A673 (cell line): ENCODE results near the gene PASK. TPM values are rescaled to one million over a fixed set of nuclear protein-coding genes. Genes with fewer than 3 reads are reported as not detected.

Experiments
- BruUV-seq: library from RNA; stranded (reverse); fragments of 400-500 nt; replicated peaks from 2 replicates; lab custom pipeline; 2021; lab: Mats Ljungman, UMichigan
- CTCF ChIA-PET: fragments of 300-600 bp; sonication (Branson Sonifier 250); formaldehyde crosslinking; loops from one replicate; lab custom pipeline; 2022; ENCODE audit warnings: antibody characterized with exemption; lab: Charles Lee
- POLR2A ChIA-PET: fragments of 300-600 bp; sonication (Branson Sonifier 250); formaldehyde crosslinking; loops from one replicate; lab custom pipeline; 2022; ENCODE audit warnings: antibody characterized with exemption; ENCODE audit not compliant: low non-redundant PET; lab: Charles Lee
- DNase-seq: peaks from one replicate; pipeline ENCODE4 v3.0.0-alpha.2; 2015; ENCODE audit warnings: low spot score
- H3K27ac ChIP-seq: fragments of 200-600 bp; sonication (generic); 2 replicates; pipeline ENCODE4 v1.5.1; 2016; ENCODE audit warnings: mixed run types, low read depth, mild to moderate bottlenecking, mixed read lengths, antibody characterized with exemption, low read length; ENCODE audit not compliant: poor library complexity, severe bottlenecking
- H3K27me3 ChIP-seq: fragments of 200-600 bp; sonication (generic); replicated peaks from 2 replicates; pipeline ENCODE4 v1.6.1; 2017; ENCODE audit warnings: mixed run types, low read depth, mild to moderate bottlenecking, mixed read lengths, antibody characterized with exemption, low read length; ENCODE audit not compliant: insufficient read depth, poor library complexity
- H3K36me3 ChIP-seq: fragments of 200-600 bp; sonication (generic); 2 replicates; pipeline ENCODE4 v1.6.1; 2016; ENCODE audit warnings: mixed run types, mild to moderate bottlenecking, mixed read lengths, antibody characterized with exemption, low read length; ENCODE audit not compliant: insufficient read depth, poor library complexity, severe bottlenecking
- H3K4me1 ChIP-seq: fragments of 200-600 bp; sonication (generic); 2 replicates; pipeline ENCODE4 v1.6.1; 2017; ENCODE audit warnings: mixed run types, mild to moderate bottlenecking, mixed read lengths, antibody characterized with exemption, low read length; ENCODE audit not compliant: insufficient read depth, poor library complexity, severe bottlenecking
- H3K4me3 ChIP-seq: fragments of 200-600 bp; sonication (generic); 2 replicates; pipeline ENCODE4 v1.5.1; 2016; ENCODE audit warnings: low read depth, mixed run types, mild to moderate bottlenecking, mixed read lengths, low read length; ENCODE audit not compliant: poor library complexity, severe bottlenecking
- H3K9me3 ChIP-seq: fragments of 200-600 bp; sonication (generic); 2 replicates; pipeline ENCODE4 v1.6.1; 2016; ENCODE audit warnings: mixed run types, low read depth, mild to moderate bottlenecking, mixed read lengths, antibody characterized with exemption, low read length; ENCODE audit not compliant: poor library complexity, severe bottlenecking
- CTCF ChIP-seq: fragments of 300-800, 200-600 bp; sonication (generic); conservative IDR thresholded peaks from 2 replicates; pipeline ENCODE4 v1.5.1; 2017; ENCODE audit warnings: low read depth, mild to moderate bottlenecking, antibody characterized with exemption, low read length, moderate library complexity, mixed read lengths
- EZH2 ChIP-seq: fragments of 200-600 bp; sonication (generic); IDR thresholded peaks from 2 replicates; pipeline ENCODE4 v1.6.1; 2017; ENCODE audit warnings: borderline replicate concordance, low read depth, mild to moderate bottlenecking, mixed read lengths, antibody characterized with exemption, low read length; ENCODE audit not compliant: poor library complexity, severe bottlenecking
- intact Hi-C: fragments of 100-400 bp; cut with micrococcal nuclease; formaldehyde crosslinking; loops from one replicate; pipeline ENCODE4 v1.10.0; 2022; ENCODE audit not compliant: unreplicated experiment
- total RNA-seq: library from RNA; stranded (reverse); gene quantifications from 2 replicates; pipeline ENCODE4 v1.2.3, GENCODE V29; 2021

Gene PASK
- total RNA-seq, 1 experiment from 2014 or later, result 59.4 TPM

GRCh38 chr2:241195506-241196130 lies 46.3 kb upstream of the PASK start:
- POLR2A ChIA-PET, result no interaction called here
- DNase-seq, result no peak
- Histone ChIP-seq H3K4me1 (no peaks in the 10 kb centered on the region), H3K36me3 (no peaks in the 10 kb centered on the region), H3K27me3 (no peaks in the 10 kb centered on the region), H3K27ac (no peak overlapping the region), H3K9me3 (no peaks in the 10 kb centered on the region), H3K4me3 (no peak overlapping the region)
- TF ChIP-seq CTCF, result no peak
- TF ChIP-seq EZH2, result no peak
- no TSS peak for BruUV-seq
- CTCF ChIA-PET, result no interaction called here
- intact Hi-C loops, result no loop called here

- CTCF ChIA-PET, result no interaction called here
Measured at GRCh38 chr2:241194811-241195210, 45.5 kb upstream of the PASK start.

GRCh38 chr2:241193271-241193670 lies 44.0 kb upstream of the PASK start:
- no peak overlapping the region for H3K4me3 ChIP-seq
- H3K27me3 ChIP-seq, result no peaks in the 10 kb centered on the region
- CTCF ChIA-PET, result no interaction called here
- TF ChIP-seq CTCF (no peak), EZH2 (no peak)
- no peaks in the 10 kb centered on the region for H3K36me3 ChIP-seq
- H3K27ac ChIP-seq, result no peak overlapping the region
- no peak for DNase-seq
- no peaks in the 10 kb centered on the region for H3K4me1 ChIP-seq
- no peaks in the 10 kb centered on the region for H3K9me3 ChIP-seq
- POLR2A ChIA-PET, result no interaction called here
- no TSS peak for BruUV-seq
- intact Hi-C loops, result no loop called here

More at GRCh38 chr2:241194811-241195210, 45.5 kb upstream of the PASK start:
- Histone ChIP-seq H3K9me3 (no peaks in the 10 kb centered on the region), H3K27ac (no peak overlapping the region), H3K4me3 (no peak overlapping the region), H3K27me3 (no peaks in the 10 kb centered on the region), H3K36me3 (no peaks in the 10 kb centered on the region), H3K4me1 (no peaks in the 10 kb centered on the region)
- DNase-seq, result no peak
- TF ChIP-seq CTCF, result no peak
- TF ChIP-seq EZH2, result no peak
- intact Hi-C loops, result no loop called here
- POLR2A ChIA-PET, result no interaction called here
- BruUV-seq, result no TSS peak
